ENCODE data around the gene GIPC2. TPM values are rescaled to one million over a fixed set of nuclear protein-coding genes. Genes with fewer than 3 reads are reported as not detected.
"Not testable (repeated sequence)": the region's sequence is repeated elsewhere in the genome, so short reads cannot be mapped to it uniquely, and the experiment has no call there.

Gene GIPC2
- total RNA-seq, 1 donor from 2014 or later = 0.05 TPM

DNA sequence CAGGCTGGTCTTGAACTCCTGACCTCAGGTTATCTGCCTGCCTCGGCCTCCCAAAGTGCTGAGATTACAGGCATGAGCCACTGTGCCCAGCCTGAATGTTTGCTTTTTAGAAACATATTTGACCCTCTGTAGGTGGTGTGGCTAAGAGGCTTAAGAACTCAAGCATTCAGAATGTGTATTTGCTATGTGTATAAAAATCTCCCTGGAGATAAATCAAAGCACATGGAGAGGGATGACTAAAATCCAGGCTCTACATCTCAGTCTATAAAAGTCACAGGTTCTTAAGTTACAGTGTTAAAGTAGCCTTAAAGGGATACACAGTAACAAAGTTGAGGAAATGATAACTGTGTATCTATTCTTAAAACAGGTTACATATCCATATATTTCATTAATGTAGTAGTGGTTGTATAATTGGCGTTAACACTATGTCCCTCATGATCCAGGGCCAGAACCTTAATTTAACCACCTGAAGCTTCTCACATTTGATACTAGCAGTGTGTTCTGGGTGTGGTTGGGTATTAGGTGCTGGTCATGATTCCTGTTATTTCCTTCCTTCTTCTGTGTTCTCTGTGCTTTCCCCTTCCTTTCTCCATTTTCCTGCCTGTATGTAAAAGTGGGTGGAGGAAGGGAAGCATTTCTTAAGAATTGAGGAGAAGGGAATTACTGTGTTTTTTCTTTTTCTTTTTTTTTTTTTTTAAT is 16.2 kb downstream of the GIPC2 start:
- intact Hi-C loops (cut with micrococcal nuclease) = no loop called here

DNA sequence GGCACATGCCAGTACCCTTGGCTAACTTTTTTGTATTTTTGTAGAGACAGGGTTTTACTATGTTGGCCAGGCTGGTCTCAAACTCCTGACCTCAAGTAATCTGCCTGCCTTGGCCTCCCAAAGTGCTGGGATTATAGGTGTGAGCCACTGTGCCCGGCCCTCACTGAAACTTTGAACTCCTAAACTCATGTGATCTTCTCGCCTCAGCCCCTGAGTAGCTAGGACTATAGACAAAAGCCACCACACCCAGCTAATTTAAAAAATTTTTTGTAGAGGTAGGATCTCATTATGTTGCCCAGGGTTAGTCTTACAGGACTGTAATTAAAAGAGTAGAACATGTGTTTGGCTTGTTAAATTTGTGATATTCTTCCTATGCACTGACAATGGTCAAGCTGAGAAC is 19.1 kb downstream of the GIPC2 start:
- intact Hi-C loops (cut with micrococcal nuclease) = not testable (repeated sequence)

GRCh38 chr1:78068681-78069283 is 23.0 kb downstream of the GIPC2 start:
- intact Hi-C loops (cut with micrococcal nuclease) = no loop called here

DNA sequence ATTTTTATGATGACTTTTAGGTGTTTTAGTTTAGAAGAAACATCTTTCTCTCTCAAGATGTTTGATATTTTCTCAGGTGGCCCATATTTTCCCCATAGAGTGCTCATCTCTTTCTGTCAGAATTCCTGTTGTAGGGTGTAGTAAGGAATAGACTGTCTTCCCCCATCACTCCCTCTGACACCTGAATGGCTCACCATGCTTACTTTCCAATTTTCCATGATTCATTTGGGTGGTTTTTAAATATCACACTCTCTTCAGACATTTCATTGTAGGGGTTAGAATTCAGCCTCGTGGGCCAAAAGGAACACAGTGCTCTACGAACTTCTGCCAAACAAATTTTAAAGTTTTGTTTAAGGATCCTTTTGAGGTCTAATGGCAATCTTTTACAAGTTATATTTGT is 24.0 kb downstream of the GIPC2 start:
- intact Hi-C loops (cut with micrococcal nuclease) = no loop called here

GRCh38 chr1:78070210-78070609 is 24.4 kb downstream of the GIPC2 start:
- intact Hi-C loops (cut with micrococcal nuclease) = no loop called here

GRCh38 chr1:78070758-78071157 is 25.0 kb downstream of the GIPC2 start:
- intact Hi-C loops (cut with micrococcal nuclease) = no loop called here

DNA sequence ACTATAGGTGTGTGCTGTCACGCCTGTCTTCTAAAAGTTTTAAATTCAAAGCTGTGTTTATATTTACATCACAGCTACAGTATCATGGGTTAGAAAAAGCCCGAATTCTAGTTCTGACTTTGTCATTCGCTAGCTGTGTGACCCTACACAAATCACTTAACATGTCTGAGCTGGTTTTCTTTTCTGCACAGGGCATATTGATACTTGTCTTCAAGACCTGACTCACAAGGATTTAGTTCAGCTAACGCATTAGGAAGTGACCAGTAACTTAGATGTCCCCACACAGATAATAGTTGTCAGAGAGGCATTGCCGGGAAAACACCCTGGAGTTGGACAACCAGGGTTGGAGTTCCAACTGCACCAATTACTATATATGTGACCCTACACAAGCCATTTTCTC is 25.9 kb downstream of the GIPC2 start:
- intact Hi-C loops (cut with micrococcal nuclease) = no loop called here

- intact Hi-C loops (cut with micrococcal nuclease) = no loop called here
Observed at GRCh38 chr1:78072216-78072615, 26.4 kb downstream of the GIPC2 start.

GRCh38 chr1:78073441-78073840 is 27.7 kb downstream of the GIPC2 start:
- intact Hi-C loops (cut with micrococcal nuclease) = no loop called here

DNA sequence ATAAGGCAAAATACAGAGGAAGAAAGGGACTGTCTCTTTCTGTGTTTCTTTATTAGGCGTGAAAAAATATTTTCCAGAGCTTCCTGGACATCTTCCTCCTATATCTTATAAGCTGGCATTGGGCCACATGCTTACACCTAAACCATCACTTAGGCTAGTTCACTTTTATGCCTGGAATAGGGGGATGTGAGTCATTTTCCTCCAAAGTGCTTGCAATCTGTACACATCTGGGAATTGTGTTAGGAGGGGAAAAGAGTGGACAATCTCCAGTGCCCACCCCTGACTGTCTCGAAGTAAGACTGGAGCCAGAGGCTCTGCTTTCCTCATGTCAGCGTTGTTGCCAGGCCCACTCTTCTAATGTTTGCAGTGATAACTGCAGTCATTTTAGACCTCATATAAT is 29.9 kb downstream of the GIPC2 start:
- intact Hi-C loops (cut with micrococcal nuclease) = no loop called here

DNA sequence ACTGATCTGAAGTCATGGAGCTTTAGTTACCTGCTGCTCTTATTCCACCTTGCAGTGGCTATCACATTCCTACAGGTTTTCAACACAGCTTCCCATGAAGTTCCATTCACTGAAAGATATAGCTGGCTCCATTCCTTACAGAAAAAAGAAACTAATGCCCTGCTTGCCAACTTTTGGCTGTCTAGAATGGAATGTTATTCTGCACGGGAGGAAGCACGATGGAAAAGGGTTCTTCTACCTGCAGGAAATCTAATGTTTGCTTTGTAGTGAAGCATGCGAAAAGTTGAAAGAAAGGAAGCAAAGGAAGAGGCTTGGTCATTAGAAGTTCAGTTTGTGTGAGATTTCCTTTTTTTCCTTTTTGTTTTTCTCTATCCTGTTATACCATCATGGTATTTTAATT is 32.6 kb downstream of the GIPC2 start:
- intact Hi-C loops (cut with micrococcal nuclease) = no loop called here

DNA sequence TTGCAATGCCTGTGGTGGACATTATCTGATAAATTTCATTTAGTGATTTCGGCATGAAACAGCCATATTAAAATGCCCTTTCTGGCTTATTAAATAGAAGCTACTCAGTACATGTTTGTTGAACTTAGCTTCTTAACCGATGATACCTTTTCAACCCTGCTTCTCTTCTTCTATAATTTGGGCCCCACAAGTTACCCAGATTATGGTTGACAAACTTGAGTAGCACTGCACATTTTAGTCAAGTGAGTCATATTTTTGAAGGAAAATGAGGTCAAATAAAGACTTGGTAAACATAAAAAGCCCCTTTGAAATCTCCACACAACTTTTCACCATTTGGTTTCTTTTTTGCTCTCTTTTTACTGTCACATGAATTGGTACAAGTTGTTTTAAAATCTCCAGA is 33.8 kb downstream of the GIPC2 start:
- intact Hi-C loops (cut with micrococcal nuclease) = no loop called here

- intact Hi-C loops (cut with micrococcal nuclease) = no loop called here
Observed at GRCh38 chr1:78080767-78081166, 35.0 kb downstream of the GIPC2 start.

DNA sequence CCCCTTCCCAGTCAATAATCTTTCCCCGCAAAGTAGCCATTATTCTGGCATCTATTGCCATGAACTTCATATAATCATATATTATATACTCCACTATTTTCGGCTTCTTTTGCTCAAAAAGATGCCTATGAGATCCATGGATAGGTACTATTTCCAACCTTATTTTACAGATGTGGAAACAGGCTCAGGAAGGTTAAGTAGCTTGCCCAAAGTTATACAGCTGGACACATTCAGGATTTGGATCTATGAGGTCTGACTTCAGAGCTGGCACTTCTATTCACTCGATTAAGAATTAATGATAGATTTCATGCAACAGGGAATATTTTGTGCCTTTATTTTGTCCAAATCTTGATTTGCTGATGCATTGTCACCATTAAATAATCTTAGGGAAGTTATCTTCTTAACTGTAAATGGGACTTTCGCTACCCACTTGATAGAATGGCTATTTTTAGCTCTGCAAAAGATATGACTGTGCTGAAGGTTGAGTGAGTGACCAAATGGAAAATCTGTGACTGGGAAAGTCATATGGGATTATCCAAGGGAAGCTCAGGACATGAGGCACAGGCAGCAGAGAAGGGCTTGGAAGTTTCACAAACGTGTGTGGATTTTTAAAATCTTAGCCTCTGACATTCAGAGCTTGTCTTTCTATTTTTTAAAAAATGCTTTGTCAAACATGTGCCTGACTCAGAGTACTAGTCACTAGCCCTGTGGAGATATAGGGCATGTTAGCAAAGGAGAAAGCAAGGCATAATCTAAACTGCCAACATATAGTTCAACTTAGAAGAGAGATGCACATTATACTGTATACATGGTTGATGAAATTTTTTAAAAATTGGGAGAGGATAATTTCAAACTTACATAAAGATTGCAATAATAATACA is 36.5 kb downstream of the GIPC2 start:
- intact Hi-C loops (cut with micrococcal nuclease) = no loop called here

DNA sequence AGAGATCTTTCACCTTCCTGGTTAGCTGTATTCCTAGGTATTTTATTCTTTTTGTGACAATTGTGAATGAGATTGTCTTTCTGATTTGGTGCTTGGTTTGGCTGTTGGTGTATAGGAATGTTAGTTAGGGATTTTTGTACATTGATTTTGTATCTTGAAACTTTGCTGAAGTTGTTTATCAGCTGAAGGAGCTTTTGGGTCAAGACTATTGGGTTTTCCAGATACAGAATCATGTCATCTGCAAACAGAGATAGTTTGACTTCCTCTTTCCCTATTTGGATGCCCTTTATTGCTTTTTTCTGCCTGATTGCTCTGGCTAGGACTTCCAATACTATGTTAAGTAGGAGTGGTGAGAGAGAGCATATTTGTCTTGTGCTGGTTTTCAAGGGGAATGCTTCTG is 38.9 kb downstream of the GIPC2 start:
- intact Hi-C loops (cut with micrococcal nuclease) = not testable (repeated sequence)

GRCh38 chr1:78086697-78087096 is 40.9 kb downstream of the GIPC2 start:
- intact Hi-C loops (cut with micrococcal nuclease) = no loop called here

- intact Hi-C loops (cut with micrococcal nuclease) = no loop called here
Observed at GRCh38 chr1:78088015-78088414, 42.2 kb downstream of the GIPC2 start.

GRCh38 chr1:78088486-78088885 is 42.7 kb downstream of the GIPC2 start:
- intact Hi-C loops (cut with micrococcal nuclease) = no loop called here

GRCh38 chr1:78089010-78089409 is 43.2 kb downstream of the GIPC2 start:
- intact Hi-C loops (cut with micrococcal nuclease) = no loop called here

DNA sequence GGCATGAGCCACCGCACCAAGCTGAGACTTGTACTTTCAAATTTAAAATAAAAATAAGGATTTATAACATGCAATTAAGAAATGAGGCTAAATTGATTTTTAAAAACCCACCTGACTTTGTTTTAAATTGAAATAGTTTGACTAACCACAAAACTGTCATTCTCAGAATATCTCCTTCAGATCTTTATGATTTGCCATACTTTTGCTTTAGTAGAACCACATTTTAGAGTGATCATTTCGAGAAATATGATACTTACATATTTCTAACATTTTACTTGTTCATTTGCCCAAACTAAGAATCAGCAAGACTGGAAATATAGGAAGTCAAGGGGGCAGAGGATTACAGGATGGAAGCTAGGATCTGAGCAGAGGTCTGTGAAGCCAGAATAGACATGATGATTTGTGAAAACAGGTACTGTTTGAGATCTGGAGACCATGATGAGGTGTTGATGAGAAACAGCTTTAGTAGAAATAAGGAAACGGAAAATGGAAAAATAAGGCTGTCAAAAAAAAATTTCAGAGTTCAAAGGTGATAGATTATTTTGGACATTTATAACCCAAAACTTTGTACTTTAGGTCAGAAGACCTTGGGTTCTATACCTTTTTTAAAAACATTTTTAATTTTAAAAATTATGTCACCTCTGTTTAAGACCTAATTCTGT is 44.8 kb downstream of the GIPC2 start:
- intact Hi-C loops (cut with micrococcal nuclease) = no loop called here

DNA sequence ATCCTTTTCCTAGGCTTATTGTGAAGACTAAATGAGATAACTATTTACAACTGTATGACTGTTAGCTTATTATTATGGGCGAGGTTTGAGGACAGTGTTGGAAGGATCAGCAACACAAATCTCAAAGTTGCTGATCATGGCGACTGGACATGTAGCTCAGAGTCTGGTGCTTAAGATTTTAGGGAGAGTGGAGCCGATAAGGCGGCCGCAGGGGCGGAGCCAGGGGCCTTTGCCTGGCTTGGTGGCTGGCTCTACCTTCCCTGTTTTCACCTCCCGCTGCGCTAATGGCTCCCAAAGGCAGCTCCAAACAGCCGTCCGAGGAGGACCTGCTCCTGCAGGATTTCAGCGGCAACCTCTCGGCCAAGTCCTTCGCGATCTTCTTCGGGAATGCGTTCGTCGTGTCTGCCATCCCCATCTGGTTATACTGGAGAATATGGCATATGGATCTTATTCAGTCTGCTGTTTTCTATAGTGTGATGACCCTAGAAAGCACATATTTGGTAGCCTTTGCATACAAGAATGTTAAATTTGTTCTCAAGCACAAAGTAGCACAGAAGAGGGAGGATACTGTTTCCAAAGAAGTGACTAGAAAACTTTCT is 45.5 kb downstream of the GIPC2 start:
- intact Hi-C loops (cut with micrococcal nuclease) = no loop called here

Measured in T-helper 2 cell treated with Interferon-gamma antibody and Interleukin-4, amounts not matched to agents 100 ng/mL and 5 ng/mL, for 36 hours (primary cell).